GM18951 (cell line): ENCODE measurements around the gene IER5L.

Source experiments
- POLR2A ChIP-seq: IDR thresholded peaks from 4 replicates; pipeline ENCODE4 v1.6.1; 2011; ENCODE audit warnings: mild to moderate bottlenecking; ENCODE audit not compliant: insufficient read length, insufficient read depth; ENCODE audit errors: extremely low read depth
- in situ Hi-C: fragments of 300-500 bp; cut with MboI; formaldehyde crosslinking; loops from one replicate; pipeline ENCODE4 v1.12.0; 2022; ENCODE audit warnings: low sequenced_read_pairs, mixed read lengths, inconsistent platforms; ENCODE audit not compliant: unreplicated experiment

IER5L gene

DNA sequence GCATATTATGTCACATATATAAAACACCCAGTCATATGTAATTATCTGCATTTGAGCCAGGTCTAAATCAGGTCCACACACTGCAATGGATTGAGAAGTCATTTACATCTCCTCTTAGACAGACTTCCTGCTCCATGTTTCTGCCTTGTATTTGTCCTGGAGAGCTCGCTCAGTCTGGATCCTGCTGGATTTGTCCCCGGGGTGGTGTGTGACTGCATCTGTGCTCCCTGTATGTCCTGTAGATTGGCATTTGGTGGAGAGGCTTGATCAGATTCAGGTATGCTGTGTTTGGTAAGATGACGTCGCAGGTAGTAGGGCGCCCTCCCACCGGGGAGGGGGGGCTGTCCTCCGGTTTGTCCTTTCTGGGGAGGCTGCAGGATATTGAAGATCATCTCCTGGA is 33.6 kb upstream of the IER5L start:
- in situ Hi-C loops = no loop called here
- no peak for TF ChIP-seq POLR2A

DNA sequence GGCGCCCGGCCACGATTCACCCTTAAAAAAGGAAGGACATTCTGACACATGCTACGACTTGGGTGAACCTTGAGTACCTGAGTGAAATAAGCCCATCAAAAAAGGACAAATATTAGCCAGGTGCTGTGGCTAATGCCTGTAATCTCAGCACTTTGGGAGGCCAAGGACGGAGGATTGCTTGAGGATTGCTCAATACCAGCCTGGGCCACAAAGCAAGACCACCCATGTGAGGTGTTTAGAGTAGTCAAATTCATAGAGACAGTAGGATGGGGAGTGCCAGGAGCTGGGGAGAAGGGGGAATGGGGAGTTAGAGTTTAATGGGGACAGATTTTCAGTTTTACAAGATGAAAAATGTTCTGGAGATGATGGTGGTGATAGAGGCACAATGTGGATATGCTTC is 32.1 kb upstream of the IER5L start:
- TF ChIP-seq POLR2A = no peak
- in situ Hi-C loops = no loop called here

DNA sequence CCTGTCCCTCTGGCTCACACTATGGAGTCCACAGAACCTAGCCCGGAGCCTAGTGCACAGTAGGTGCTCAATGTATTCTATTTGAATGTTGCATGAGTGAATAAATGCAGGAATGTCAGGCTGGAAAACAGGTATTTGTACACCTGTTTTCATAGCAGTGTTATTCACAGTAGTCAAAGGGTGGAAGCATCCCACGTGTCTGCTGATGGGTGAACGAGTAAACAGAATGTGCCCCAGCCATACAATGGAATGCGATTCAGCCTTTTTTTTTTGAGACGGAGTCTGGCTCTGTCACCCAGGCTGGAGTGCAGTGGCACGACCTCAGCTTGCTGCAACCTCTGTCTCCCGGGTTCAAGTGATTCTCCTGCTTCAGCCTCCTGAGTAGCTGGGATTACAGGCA is 31.5 kb upstream of the IER5L start:
- in situ Hi-C loops = no loop called here
- TF ChIP-seq POLR2A = no peak

DNA sequence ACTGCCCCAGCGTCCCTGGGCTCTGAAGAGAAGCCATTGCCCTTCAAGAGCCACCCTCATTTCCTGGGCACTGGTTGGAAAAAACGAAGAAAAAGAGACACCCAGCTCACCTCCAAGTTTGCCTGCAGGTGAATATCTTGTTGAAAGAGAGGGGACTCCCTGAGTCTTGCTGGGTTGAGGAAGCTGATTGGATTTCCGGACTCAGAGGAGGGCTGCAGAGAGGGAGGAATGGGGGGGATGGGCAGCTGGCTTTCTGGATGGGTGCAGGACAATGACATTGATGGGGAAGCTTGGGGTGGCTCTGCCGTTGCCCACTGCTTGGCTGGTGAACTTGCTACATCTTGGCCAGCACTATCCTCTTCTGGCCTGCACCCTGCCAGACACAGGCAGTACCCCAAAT is 31.0 kb upstream of the IER5L start:
- no peak for TF ChIP-seq POLR2A
- in situ Hi-C loops = no loop called here

DNA sequence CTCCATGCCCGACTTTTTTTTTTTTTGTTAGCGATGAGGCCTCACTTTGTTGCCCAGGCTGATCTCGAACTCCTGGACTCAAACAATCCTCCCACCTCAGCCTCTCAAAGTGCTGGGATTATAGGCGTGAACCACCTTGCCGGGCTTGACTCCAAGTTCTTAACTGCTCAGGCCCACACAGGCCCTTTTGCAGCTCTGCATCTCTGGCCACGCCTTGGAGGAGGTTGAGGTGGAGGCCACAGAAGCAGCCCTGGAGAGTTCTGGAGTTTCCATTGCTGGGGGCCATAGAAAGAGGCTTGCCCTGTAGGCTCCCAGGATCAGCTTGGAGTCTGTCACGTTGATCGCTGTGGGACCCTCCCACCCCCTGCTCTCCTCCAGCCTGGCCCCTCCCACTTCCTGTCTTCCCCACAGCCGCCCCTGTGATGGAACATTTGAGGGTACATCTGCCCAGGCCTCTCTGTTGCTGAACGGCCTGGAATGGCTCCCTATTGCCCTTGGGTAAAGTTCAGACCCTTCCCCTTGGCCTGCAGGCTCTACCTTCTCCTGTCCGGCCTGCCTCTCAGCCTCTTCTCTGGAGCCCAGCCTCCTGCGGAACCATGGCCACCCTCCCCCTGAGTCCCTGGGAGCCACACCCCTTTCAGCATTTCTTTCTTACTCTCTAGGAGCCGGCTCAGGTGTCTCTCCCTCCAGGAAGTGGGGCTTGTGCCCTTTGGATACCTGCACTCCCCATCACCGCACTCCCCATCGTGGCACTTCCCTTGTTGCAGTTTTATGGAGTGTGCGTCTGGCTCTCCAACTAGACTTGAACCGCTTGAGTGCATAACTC is 30.4 kb upstream of the IER5L start:
- in situ Hi-C loops = no loop called here

DNA sequence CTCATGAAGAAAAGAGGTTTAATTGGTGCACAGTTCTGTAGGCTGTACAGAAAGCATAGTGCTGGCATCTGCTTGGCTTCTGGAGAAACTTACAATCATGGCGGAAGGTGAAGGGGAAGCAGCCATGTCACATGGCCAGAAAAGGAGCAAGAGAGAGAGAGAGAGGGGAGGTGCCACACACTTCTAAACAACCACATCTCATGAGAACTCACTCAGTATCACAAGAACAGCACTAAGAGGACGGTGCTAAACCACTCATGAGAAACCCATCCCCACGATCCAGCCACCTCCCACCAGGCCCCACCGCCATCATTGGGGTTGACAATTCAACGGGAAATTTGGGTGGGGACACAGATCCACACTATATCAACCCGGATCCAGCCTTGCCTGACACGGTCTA is 28.8 kb upstream of the IER5L start:
- TF ChIP-seq POLR2A = no peak
- in situ Hi-C loops = no loop called here

More for the DNA sequence above, 30.4 kb upstream of the IER5L start:
- no peak for TF ChIP-seq POLR2A

DNA sequence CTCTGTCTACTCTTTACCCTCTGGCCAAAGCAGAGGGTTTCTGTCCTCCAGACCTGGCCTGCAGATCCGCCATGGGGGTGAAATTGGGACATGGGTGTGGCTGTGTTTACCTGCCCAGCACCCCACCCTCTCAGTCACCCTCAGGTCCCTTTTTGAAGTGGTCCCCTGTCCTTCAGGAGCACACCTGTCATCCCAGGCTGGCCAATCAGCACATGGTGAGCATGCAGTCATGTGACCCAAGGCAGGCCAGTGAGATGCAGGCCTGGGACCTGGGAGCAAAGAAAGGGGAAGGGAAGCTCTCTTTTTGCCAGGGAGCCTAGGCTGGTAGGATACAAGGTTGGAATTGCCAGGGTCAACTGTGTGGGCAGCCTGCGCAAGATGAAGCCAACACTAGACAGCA is 28.3 kb upstream of the IER5L start:
- no peak for TF ChIP-seq POLR2A
- in situ Hi-C loops = no loop called here

DNA sequence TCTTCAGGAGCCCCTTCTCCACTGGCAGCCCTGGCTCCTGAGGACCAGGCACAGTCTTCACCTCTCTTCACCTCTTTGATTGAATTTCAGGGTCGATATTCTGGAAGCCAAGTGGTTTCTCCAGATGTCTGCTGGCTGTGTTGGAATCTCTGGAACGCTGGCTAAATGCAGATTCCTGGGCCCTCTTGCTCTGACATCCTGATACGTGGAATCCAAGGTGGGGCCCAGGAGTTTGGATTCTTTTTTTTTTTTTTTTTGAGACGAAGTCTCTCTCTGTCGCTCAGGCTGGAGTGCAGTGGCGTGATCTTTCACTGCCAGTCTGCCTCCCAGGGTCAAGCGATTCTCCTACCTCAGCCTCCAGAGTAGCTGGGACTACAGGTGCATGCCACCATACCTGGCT is 26.8 kb upstream of the IER5L start:
- TF ChIP-seq POLR2A = no peak

DNA sequence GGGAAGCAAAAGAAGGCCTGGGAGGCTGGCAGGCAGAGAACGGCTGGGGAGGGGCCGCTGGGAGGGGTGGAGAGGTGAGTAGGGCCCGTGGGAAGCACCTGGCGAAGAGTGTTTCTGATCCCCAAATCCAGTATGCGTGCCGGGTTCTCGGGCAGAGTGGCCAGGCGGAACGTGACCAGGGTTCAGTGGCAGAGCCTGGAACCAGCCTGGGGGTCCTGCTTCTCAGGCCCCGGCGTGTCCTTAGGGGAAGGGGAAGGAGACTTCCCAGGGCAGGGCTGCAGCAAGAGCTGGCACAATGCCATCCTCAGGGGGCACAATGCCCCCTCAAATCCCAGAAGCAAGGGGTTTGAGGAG is 25.5 kb upstream of the IER5L start:
- TF ChIP-seq POLR2A = no peak
- in situ Hi-C loops = no loop called here

More for the DNA sequence above, 26.8 kb upstream of the IER5L start:
- in situ Hi-C loops = no loop called here

DNA sequence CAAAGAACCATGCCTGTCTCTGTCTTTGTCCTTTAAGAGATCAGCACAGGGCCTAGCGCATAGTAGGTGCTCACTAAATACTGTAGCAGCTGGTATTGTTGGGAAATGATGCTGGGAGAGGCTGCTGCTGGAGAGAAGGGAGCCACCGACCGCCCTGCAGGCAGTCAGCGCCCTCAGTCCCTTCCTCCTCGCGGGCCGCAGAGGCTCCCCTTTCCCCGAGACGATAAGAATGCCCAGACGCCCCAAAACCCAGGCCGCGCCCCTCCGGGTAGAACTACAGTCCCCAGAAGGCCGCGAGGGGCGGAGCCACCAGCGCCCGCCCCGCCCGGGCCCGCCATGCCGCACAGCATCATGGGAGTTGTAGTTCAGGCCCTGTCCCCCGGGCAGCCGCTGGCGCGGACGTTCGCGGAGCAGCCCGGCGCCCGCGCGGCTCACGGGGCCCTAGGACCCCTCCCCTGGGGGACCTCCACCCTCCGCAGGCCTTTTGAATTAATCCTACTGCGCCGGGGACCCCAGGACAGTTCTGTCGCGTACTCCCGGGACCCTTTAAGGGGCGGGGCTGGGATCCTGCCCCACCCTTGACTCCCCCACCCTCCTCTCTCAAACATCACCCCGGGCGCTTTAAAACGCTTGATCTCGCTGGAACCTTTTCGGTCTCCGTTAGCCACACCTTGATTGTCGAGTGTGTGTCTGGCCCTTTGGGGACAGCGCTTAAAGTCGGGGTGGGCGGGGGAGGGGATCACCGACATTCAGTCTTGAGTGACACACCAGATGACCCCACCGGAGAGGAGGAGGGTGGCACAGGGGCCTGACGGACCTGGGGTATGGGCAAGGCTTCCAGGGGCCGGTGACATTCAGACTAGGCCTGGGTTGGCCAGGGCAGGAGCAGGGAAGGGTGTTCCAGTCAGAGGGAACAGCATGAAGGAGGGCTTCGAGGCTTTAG is 24.8 kb upstream of the IER5L start:
- TF ChIP-seq POLR2A = no peak
- in situ Hi-C loops = no loop called here

DNA sequence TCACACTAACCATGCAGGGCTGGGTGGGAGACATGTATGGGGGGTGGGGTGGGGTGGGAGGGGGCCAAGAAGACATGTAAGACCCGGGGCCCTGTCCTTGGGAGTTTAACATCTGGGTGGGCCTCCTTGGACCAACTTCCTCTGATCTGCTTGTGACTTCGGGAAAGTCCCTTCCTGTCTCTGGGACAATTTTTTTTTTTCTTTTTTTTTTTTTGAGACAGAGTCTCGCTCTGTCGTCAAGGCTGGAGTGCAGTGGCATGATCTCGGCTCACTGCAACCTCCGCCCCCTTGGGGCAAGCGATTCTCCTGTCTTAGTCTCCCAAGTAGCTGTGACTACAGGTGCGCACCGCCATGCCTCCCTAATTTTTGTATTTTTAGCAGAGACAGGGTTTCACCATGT is 23.8 kb upstream of the IER5L start:
- in situ Hi-C loops = no loop called here
- TF ChIP-seq POLR2A = no peak

DNA sequence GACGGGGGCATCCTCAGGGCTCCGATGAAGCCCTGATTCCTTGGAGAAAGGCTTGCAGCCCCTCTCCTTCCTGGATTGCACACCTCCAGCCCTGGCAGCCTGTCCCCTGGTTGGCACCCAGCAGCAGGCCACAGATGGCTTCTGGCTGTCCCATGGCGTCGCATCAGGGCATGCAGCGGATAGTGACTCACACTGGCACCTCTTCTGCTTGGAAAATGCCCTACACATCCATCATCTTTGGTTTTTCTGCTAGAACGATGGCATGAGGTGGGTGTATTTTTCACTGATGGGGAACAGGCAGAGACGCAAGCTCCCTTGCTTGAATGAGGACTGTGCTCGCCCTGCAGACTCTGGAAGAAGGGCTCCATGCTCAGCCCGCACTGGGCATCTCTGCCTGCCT is 23.2 kb upstream of the IER5L start:
- in situ Hi-C loops = no loop called here
- TF ChIP-seq POLR2A = no peak

DNA sequence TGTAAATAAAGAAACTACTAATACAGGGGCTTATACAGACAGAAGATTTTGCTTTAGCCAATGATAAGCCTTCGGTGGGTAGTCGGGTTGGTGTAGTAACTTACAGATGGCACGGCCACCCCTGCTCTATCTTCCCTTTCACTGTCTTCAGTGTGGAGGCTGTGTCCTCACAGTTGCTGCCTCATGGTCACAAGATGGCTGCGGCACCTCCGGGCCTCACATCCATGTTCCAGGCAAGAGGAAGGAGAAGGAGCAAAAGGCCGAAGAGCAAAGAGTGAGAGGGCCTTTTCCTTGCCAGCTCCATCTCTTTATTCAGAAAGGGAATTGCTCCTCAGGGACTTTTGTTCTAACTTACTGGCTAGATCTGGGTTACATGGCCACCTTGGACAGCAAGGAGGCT is 22.2 kb upstream of the IER5L start:
- no peak for TF ChIP-seq POLR2A

DNA sequence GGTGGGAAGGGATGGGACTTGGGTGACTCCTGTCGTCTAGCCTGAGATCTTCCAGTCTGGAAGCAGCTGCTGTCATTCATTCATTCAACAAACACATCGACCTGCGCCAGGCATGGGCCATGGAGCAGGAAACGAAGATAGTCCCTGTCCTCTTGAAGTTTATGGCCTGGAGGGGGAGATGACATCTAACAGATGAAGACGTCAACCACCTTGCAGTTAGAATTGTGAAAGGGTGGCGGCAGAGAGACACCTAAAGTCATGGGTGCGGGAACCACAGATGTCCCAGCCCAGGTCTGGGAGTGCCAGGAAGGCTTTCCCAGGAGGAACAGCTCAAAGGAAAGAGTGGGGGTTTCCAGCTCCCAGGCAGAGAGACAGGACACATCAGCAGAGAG is 21.0 kb upstream of the IER5L start:
- no peak for TF ChIP-seq POLR2A
- in situ Hi-C loops = no loop called here

More for the DNA sequence above, 22.2 kb upstream of the IER5L start:
- in situ Hi-C loops = no loop called here
